Measurements from ENCODE around the gene CDC20.

Gene CDC20

DNA sequence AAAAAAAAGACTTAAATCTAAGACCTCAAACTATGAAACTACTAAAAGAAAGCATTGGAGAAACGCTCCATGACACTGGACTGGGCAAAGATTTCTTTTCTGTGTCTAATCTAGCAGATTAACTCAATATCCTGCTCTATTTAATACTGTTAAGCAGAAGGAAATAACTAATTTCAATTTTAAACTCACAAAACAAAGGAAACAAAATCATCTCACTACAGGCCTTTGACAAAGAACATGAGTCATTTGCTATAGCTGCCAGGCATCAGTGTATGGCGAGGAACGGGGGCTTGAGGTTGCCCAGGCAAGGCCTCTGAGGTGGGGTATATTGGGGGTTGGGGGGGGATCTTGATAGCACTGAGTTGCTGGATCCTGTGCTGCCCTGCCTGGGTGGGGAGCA, 51.8 kb downstream of the CDC20 start:
- TF ChIP-seq FOXP2 (optimal IDR thresholded peaks at IDR 0.05; ENCODE audit: borderline replicate concordance, extremely low read depth, extremely low read length, insufficient read depth) (no peak), SIN3A (IDR thresholded peaks at IDR 0.05; ENCODE audit: borderline replicate concordance, insufficient read depth, low read length) (no peak), TAF1 (IDR thresholded peaks at IDR 0.05; ENCODE audit: borderline replicate concordance, insufficient read depth, low read length) (no peak), POLR2AphosphoS5 (IDR thresholded peaks at IDR 0.05; ENCODE audit: low read depth, low read length) (no peak)
- TF ChIP-seq, protein P1, sequence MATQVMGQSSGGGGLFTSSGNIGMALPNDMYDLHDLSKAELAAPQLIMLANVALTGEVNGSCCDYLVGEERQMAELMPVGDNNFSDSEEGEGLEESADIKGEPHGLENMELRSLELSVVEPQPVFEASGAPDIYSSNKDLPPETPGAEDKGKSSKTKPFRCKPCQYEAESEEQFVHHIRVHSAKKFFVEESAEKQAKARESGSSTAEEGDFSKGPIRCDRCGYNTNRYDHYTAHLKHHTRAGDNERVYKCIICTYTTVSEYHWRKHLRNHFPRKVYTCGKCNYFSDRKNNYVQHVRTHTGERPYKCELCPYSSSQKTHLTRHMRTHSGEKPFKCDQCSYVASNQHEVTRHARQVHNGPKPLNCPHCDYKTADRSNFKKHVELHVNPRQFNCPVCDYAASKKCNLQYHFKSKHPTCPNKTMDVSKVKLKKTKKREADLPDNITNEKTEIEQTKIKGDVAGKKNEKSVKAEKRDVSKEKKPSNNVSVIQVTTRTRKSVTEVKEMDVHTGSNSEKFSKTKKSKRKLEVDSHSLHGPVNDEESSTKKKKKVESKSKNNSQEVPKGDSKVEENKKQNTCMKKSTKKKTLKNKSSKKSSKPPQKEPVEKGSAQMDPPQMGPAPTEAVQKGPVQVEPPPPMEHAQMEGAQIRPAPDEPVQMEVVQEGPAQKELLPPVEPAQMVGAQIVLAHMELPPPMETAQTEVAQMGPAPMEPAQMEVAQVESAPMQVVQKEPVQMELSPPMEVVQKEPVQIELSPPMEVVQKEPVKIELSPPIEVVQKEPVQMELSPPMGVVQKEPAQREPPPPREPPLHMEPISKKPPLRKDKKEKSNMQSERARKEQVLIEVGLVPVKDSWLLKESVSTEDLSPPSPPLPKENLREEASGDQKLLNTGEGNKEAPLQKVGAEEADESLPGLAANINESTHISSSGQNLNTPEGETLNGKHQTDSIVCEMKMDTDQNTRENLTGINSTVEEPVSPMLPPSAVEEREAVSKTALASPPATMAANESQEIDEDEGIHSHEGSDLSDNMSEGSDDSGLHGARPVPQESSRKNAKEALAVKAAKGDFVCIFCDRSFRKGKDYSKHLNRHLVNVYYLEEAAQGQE (IDR thresholded peaks at IDR 0.05; ENCODE audit: insufficient read depth in 1 of 2, low read depth in 2 of 2, low read length in 2 of 2): no peak
